HG03066 (cell line): ENCODE data around the gene PTPRD.

Source experiments
- ATAC-seq: cut with Tn5 transposase; IDR thresholded peaks from one replicate; pipeline ENCODE4 v1.9.1; 2021; ENCODE audit warnings: low read depth; ENCODE audit not compliant: unreplicated experiment

PTPRD gene

GRCh38 chr9:10272830-10273229 lies 340.0 kb downstream of the PTPRD start:
- no peak for ATAC-seq

- ATAC-seq: no peak
Observed at GRCh38 chr9:10268531-10269485, 344.0 kb downstream of the PTPRD start.

GRCh38 chr9:10265153-10265631 lies 347.6 kb downstream of the PTPRD start:
- ATAC-seq: no peak

GRCh38 chr9:10260501-10260900 lies 352.3 kb downstream of the PTPRD start:
- ATAC-seq: no peak

- ATAC-seq: no peak
Observed at GRCh38 chr9:10259668-10260067, 353.1 kb downstream of the PTPRD start.

GRCh38 chr9:10255758-10256157 lies 357.0 kb downstream of the PTPRD start:
- no peak for ATAC-seq

GRCh38 chr9:10254338-10254737 lies 358.5 kb downstream of the PTPRD start:
- ATAC-seq: no peak

- ATAC-seq: no peak
Observed at GRCh38 chr9:10253341-10253740, 359.5 kb downstream of the PTPRD start.

- no peak for ATAC-seq
Observed at GRCh38 chr9:10252174-10252573, 360.6 kb downstream of the PTPRD start.

GRCh38 chr9:10251490-10251889 lies 361.3 kb downstream of the PTPRD start:
- no peak for ATAC-seq

GRCh38 chr9:10250219-10250618 lies 362.6 kb downstream of the PTPRD start:
- no peak for ATAC-seq

GRCh38 chr9:10248890-10249289 lies 363.9 kb downstream of the PTPRD start:
- no peak for ATAC-seq

- no peak for ATAC-seq
Observed at GRCh38 chr9:10242255-10242654, 370.5 kb downstream of the PTPRD start.

GRCh38 chr9:10238087-10238486 lies 374.7 kb downstream of the PTPRD start:
- ATAC-seq: no peak

GRCh38 chr9:10237584-10237983 lies 375.2 kb downstream of the PTPRD start:
- no peak for ATAC-seq

GRCh38 chr9:10236161-10236560 lies 376.6 kb downstream of the PTPRD start:
- ATAC-seq: no peak

- ATAC-seq: no peak
Observed at GRCh38 chr9:10235376-10235775, 377.4 kb downstream of the PTPRD start.

- ATAC-seq: no peak
Observed at GRCh38 chr9:10232352-10232930, 380.4 kb downstream of the PTPRD start.

GRCh38 chr9:10230512-10230911 lies 382.3 kb downstream of the PTPRD start:
- ATAC-seq: peak; percentile 72

- ATAC-seq: no peak
Observed at GRCh38 chr9:10228082-10228481, 384.7 kb downstream of the PTPRD start.

GRCh38 chr9:10226996-10227395 lies 385.8 kb downstream of the PTPRD start:
- no peak for ATAC-seq

- no peak for ATAC-seq
Observed at GRCh38 chr9:10212702-10213101, 400.1 kb downstream of the PTPRD start.
